A549 (cell line): ENCODE results near the gene PIP5K1B. TPM values are rescaled to one million over a fixed set of nuclear protein-coding genes. Genes with fewer than 3 reads are reported as not detected.

Experiments used
- ATAC-seq, 2 experiments: fragments of 200-7000 bp in 1 of 2; fragments of >200 bp in 1 of 2; cut with Nextera tagmentation in 1 of 2; cut with Tn5 transposase in 1 of 2; 3 replicates each; pipeline versions ENCODE4 v1.8.0 to v1.9.1; 2018 to 2020; ENCODE audit warnings: mild to moderate bottlenecking in 1 of 2, moderate library complexity in 1 of 2
- CTCF ChIA-PET: fragments of 300-600 bp; sonication (Branson Sonifier 250); formaldehyde crosslinking; extraction: SDS; loops from one replicate; lab custom pipeline; 2021; ENCODE audit warnings: antibody characterized with exemption, inconsistent platforms; lab: Yijun Ruan, JAX
- POLR2A ChIA-PET: fragments of 350-600 bp; formaldehyde crosslinking; extraction: SDS; loops from one replicate; lab custom pipeline; 2021; ENCODE audit warnings: antibody characterized with exemption, inconsistent platforms; lab: Yijun Ruan, JAX
- DNase-seq, 2 experiments: peaks; one replicate each; pipeline versions ENCODE4 v3.0.0 to v3.0.0-alpha.2; 2011 to 2016; ENCODE audit warnings: low read depth in 1 of 2, low spot score in 1 of 2
- FAIRE-seq: peaks from 2 replicates; lab custom pipeline; 2011; peaks lifted over from hg19 to GRCh38; lab: Jason Lieb, UNC
- H3K27ac ChIP-seq, 2 experiments: fragments of >200 bp; sonication (Bioruptor Twin); formaldehyde crosslinking; 3 replicates each; pipeline ENCODE4 v1.5.1; 2016 to 2017
- H3K4me1 ChIP-seq: fragments of >200 bp; sonication (Bioruptor Twin); formaldehyde crosslinking; 3 replicates; pipeline ENCODE4 v1.6.1; 2016
- H3K4me2 ChIP-seq: fragments of >200 bp; sonication (Bioruptor Twin); formaldehyde crosslinking; 3 replicates; pipeline ENCODE4 v1.6.1; 2016
- H3K4me3 ChIP-seq: fragments of >200 bp; sonication (Bioruptor Twin); formaldehyde crosslinking; 3 replicates; pipeline ENCODE4 v1.5.1; 2016
- H3K9me3 ChIP-seq: fragments of >200 bp; sonication (Bioruptor Twin); formaldehyde crosslinking; 3 replicates; pipeline ENCODE4 v1.6.1; 2016
- ATOH8 ChIP-seq: fragments of 250-450 bp; sonication (Bioruptor Pico); IDR thresholded peaks from 2 replicates; pipeline ENCODE4 v1.5.0; 2020; ENCODE audit warnings: low read depth, mild to moderate bottlenecking, moderate library complexity
- CHD4 ChIP-seq: fragments of 200-600 bp; sonication (generic); IDR thresholded peaks from 2 replicates; pipeline ENCODE4 v1.6.1; 2016; ENCODE audit warnings: antibody characterized with exemption, mild to moderate bottlenecking, borderline replicate concordance
- EHF ChIP-seq: fragments of 250-450 bp; sonication (Bioruptor Pico); IDR thresholded peaks from 2 replicates; pipeline ENCODE4 v1.5.0; 2020; ENCODE audit warnings: mild to moderate bottlenecking
- EHMT2 ChIP-seq: fragments of 200-600 bp; sonication (generic); IDR thresholded peaks from 2 replicates; pipeline ENCODE4 v1.6.1; 2016; ENCODE audit warnings: antibody characterized with exemption, low read depth, mild to moderate bottlenecking, moderate library complexity
- ELK1 ChIP-seq: fragments of 150-350 bp; IDR thresholded peaks from 2 replicates; pipeline ENCODE4 v1.6.1; 2014; ENCODE audit warnings: low read depth, mild to moderate bottlenecking, low read length
- FOSB ChIP-seq: fragments of 250-450 bp; sonication (Bioruptor Pico); IDR thresholded peaks from 2 replicates; pipeline ENCODE4 v1.5.0; 2020; ENCODE audit warnings: mild to moderate bottlenecking, moderate library complexity
- HEYL ChIP-seq: fragments of 250-450 bp; sonication (Bioruptor Pico); IDR thresholded peaks from 2 replicates; pipeline ENCODE4 v1.8.0; 2021; ENCODE audit warnings: mild to moderate bottlenecking, moderate library complexity
- HMGXB4 ChIP-seq: fragments of 250-450 bp; sonication (Bioruptor Pico); IDR thresholded peaks from 2 replicates; pipeline ENCODE4 v1.5.0; 2021; ENCODE audit warnings: mild to moderate bottlenecking, moderate library complexity, borderline replicate concordance
- HOXB5 ChIP-seq: fragments of 250-450 bp; sonication (Bioruptor Pico); IDR thresholded peaks from 2 replicates; pipeline ENCODE4 v1.5.0; 2020; ENCODE audit warnings: mild to moderate bottlenecking, moderate library complexity
- JUN ChIP-seq, 2 experiments: fragments of >200 bp; sonication (Bioruptor Twin); formaldehyde crosslinking; IDR thresholded peaks; 2 replicates in 1 of 2; 3 replicates in 1 of 2; pipeline ENCODE4 v1.6.1; 2016 to 2017
- JUNB ChIP-seq: fragments of >200 bp; sonication (Bioruptor Twin); formaldehyde crosslinking; IDR thresholded peaks from 2 replicates; pipeline ENCODE4 v1.6.1; 2016
- MAFK ChIP-seq: fragments of 450-650 bp; IDR thresholded peaks from 2 replicates; pipeline ENCODE4 v1.6.1; 2014; ENCODE audit not compliant: partially characterized antibody
- NFE2L2 ChIP-seq: fragments of 150-350 bp; conservative IDR thresholded peaks from 2 replicates; pipeline ENCODE4 v1.6.1; 2014; ENCODE audit warnings: low read length
- NR3C1 ChIP-seq: fragments of >200 bp; sonication (Bioruptor Twin); formaldehyde crosslinking; IDR thresholded peaks from 3 replicates; pipeline ENCODE4 v1.6.1; 2017
- PBX3 ChIP-seq: IDR thresholded peaks from 2 replicates; pipeline ENCODE4 v1.6.1; 2012
- PHF8 ChIP-seq: fragments of 200-600 bp; sonication (generic); IDR thresholded peaks from 2 replicates; pipeline ENCODE4 v1.6.1; 2016; ENCODE audit warnings: low read depth, mild to moderate bottlenecking, antibody characterized with exemption, moderate library complexity, borderline replicate concordance
- POLR2A ChIP-seq: IDR thresholded peaks from 2 replicates; pipeline ENCODE4 v1.6.1; 2012; ENCODE audit warnings: mild to moderate bottlenecking, low read length
- RFX5 ChIP-seq: fragments of 450-650 bp; IDR thresholded peaks from 2 replicates; pipeline ENCODE4 v1.7.1; 2014; ENCODE audit warnings: antibody characterized with exemption, mild to moderate bottlenecking, moderate library complexity
- SMC3 ChIP-seq: fragments of >200 bp; sonication (Bioruptor Twin); formaldehyde crosslinking; IDR thresholded peaks from 3 replicates; pipeline ENCODE4 v1.6.1; 2018; ENCODE audit warnings: inconsistent platforms
- TP53 ChIP-seq: fragments of 250-450 bp; sonication (Bioruptor Pico); IDR thresholded peaks from 2 replicates; pipeline ENCODE4 v1.5.0; 2021; ENCODE audit warnings: mild to moderate bottlenecking, moderate library complexity
- ZC3H11A ChIP-seq: fragments of 450-650 bp; IDR thresholded peaks from 2 replicates; pipeline ENCODE4 v1.6.1; 2014; ENCODE audit warnings: antibody characterized with exemption, mild to moderate bottlenecking
- ZSCAN20 ChIP-seq: fragments of 250-450 bp; sonication (Bioruptor Pico); IDR thresholded peaks from 2 replicates; pipeline ENCODE4 v1.8.0; 2022; ENCODE audit warnings: mild to moderate bottlenecking, moderate library complexity
- WGBS: methylation state at CpG from one replicate; pipeline ENCODE4 v1.1.6; 2017; ENCODE audit errors: missing lambda C conversion rate; 5-methylcytosine and 5-hydroxymethylcytosine counted together
- polyA plus RNA-seq, 4 experiments: library from polyadenylated mRNA; depleted of rRNA in 3 of 4; stranded (reverse); fragments of >200 nt; fragmentation: RNase III in 1 of 4; extraction: RNeasy Plus Mini Kit Qiagen cat#74134 plus additional on column Dnase treatment in 1 of 4; gene quantifications; 2 replicates in 3 of 4; 3 replicates in 1 of 4; pipeline ENCODE4 v1.2.3, GENCODE V29; 2011 to 2017

The PIP5K1B gene
- polyA plus RNA-seq, 2 of the 4 experiments (the other 2 are of a cell fraction): not detected

DNA sequence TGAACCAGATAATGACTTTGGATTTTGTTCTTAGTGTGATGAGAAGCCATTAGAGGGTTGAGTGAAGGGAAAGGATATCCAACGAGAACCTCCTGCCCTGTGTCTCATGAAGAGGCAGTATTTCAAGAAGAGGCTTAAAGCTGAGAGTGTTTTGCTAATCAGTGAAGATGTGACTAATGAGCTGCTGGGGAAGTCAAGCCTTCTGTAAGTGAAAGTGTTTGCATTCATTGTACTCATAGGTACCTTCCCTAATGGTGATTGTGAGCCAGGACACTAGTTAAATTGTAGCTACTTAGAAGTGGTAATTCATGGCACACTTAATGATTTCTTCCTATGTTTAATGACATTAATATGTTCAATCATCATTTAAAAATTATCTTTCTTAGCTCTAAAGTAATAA lies 23.7 kb downstream of the PIP5K1B start:
- Histone ChIP-seq H3K4me3 (no peak overlapping the region), H3K9me3 (no peaks in the 10 kb centered on the region), H3K27ac (no peak overlapping the region), H3K4me2 (no peak overlapping the region), H3K4me1 (no peaks in the 10 kb centered on the region)
- TF ChIP-seq ELK1: no peak
- TF ChIP-seq PHF8: no peak
- no peak for TF ChIP-seq FOSB
- TF ChIP-seq HEYL: no peak
- TF ChIP-seq NFE2L2: no peak
- no peak for TF ChIP-seq NR3C1
- TF ChIP-seq SMC3: no peak
- TF ChIP-seq EHMT2: no peak
- TF ChIP-seq POLR2A: no peak
- TF ChIP-seq MAFK: no peak
- POLR2A ChIA-PET: no interaction called here
- DNase-seq (no peak), ATAC-seq (no peak), FAIRE-seq (no peak)
- WGBS: 0% methylated on average over 1 of the region's 1 CpG
- CTCF ChIA-PET: interaction anchor here (0.7 to 1.6 kb wide), 2 partner anchors 9 to 145 kb away, joined by 3 to 5 read pairs; no protein-coding TSS in a partner anchor

DNA sequence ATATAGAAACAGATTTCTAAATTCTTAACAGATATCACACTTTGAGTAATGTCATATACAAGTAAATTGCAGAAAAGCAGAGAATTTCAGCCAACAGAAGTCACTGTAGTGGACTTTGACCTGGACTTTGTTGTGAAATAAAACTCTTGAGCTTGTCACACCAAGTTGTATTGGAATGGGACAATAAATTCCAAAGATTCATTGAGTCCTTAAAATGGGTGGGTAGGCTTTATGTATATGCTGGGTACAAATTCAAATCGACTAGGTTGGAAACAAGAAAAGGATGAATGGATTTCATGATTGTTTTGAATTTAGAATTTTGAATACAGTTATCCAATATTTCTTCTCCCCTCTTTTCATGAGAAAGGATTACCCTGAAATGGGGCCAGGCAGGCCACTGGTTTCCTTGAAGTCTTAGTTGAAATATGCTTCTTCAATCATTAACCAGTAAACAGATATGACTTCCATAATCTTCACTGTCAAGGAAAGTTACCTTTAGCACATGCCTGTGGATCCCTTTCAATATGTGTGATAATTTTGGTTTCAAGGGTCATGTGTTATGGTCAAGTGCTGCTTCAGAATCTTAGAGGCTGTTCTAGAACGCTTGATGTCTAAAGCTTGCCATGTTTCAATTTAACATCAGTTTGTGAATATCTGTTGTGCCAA lies 25.7 kb downstream of the PIP5K1B start:
- FAIRE-seq: no peak
- ChIA-PET POLR2A (no interaction called here), CTCF (no interaction called here)
- 4% methylated on average over 2 of the region's 2 CpGs for WGBS
- no peak for DNase-seq
- TF ChIP-seq ATOH8 (CRISPR knock-in tag) (no peak), JUNB (no peak), EHF (CRISPR knock-in tag) (no peak), RFX5 (no peak), NFE2L2 (no peak), ELK1 (no peak), CHD4 (no peak), TP53 (no peak), HEYL (no peak), JUN (IDR thresholded peaks at IDR 0.05) (no peak), PBX3 (no peak), ZSCAN20 (CRISPR knock-in tag) (no peak), HOXB5 (no peak), ZC3H11A (no peak), HMGXB4 (CRISPR knock-in tag) (no peak)
- Histone ChIP-seq H3K4me3 (no peak overlapping the region), H3K27ac (no peak overlapping the region), H3K9me3 (no peaks in the 10 kb centered on the region), H3K4me1 (no peaks in the 10 kb centered on the region), H3K4me2 (no peak overlapping the region)
- ATAC-seq: no peak
